Vagina (tissue), 2 donors: Measurements from ENCODE around the gene DNAI1.

Experiments used
- CTCF ChIP-seq, 3 experiments: fragments of 450-650 bp in 2 of 3; fragments of 200-600 bp in 1 of 3; sonication (generic) in 1 of 3; IDR thresholded peaks; one replicate each; pipeline ENCODE4 v1.5.1; 2017 to 2019; ENCODE audit warnings: antibody characterized with exemption in 3 of 3, mild to moderate bottlenecking in 2 of 3, moderate library complexity in 2 of 3
- POLR2A ChIP-seq, 2 donors: fragments of 450-650 bp; IDR thresholded peaks; one replicate each; pipeline ENCODE4 v1.6.1; 2017; ENCODE audit warnings: antibody characterized with exemption in 2 of 2, mild to moderate bottlenecking in 2 of 2, moderate library complexity in 2 of 2

- TF ChIP-seq CTCF (IDR thresholded peaks at IDR 0.05) (no peak), POLR2A (IDR thresholded peaks at IDR 0.05) (no peak)
Measured at GRCh38 chr9:34563262-34563661, 104.7 kb downstream of the DNAI1 start.
